ENCODE measurements around the gene VPS8.

VPS8 gene

DNA sequence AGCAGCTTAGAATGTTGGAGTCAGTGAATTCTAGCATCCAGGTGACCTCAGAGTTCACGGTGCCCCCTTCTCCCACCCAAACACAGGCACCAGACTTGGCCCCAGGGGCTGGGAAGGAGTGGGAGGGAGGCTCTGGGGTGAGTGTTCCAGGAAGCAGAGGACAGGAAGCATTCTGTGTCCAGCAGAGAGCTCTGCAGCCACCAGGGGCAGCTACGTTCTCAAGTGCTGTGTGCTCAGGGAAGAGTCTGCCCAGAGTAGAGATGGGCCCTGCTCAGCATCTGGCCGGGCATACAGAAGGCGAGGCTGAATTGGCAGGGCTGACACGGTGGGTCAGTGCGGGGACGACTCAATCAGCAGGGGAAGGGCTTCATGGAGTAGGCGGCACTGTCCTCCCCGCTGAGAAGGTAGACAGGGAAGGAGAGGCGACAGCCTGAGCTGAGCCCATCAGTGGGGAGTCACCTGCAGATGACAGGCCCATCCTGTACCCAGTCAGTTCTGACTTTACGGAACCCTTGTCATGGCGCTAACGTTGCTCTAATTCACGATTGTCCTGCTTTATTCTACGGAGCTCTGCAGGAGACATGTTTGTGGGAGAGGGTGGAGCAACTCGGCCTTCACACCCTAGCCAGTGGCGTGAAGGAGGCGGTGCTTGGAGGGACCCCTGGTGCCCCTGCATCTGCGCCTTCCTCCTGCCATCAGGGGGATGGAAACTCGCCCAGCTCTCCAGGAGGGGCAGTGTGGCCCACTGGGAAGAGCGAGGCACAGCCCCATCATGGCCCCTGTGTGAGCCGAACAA, 258.7 kb downstream of the VPS8 start:
- no peak overlapping the region for H3K4me3 ChIP-seq
- H3K27ac ChIP-seq, result no peak overlapping the region

DNA sequence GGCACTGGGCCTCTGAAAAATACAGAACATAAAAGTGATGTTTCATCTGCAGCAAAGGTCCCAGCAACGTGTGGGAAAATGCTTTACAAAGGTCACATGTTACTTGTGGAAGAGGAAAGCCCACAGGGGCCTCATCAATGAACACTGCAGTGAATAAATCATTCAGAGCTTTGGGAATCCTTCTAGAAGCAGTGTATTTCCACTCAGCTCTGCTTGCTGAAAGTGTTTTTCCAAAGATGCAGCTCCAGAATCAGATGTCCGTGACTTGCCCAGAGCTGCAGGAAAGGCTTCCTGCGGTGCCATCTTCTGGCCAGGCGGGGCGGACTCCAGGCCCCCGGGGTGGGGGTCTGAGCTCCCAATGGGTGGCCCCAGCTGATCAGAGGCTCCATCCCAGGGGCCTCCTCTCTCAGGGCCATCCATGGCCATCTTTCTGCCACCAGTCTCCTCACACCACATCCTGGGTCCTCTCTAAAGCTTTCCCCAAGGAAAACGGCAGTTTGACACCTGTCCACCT, 259.4 kb downstream of the VPS8 start:
- no peak overlapping the region for H3K4me3 ChIP-seq

GRCh38 chr3:185075547-185075946, 263.6 kb downstream of the VPS8 start:
- Histone ChIP-seq H3K4me3 (no peak overlapping the region), H3K27ac (no peak overlapping the region)

More for the DNA sequence above, 259.4 kb downstream of the VPS8 start:
- H3K27ac ChIP-seq, result no peak overlapping the region

- H3K4me3 ChIP-seq, result no peak overlapping the region
- no peak overlapping the region for H3K27ac ChIP-seq
Observed at GRCh38 chr3:185076219-185076618, 264.3 kb downstream of the VPS8 start.

- H3K4me3 ChIP-seq, result no peak overlapping the region
- H3K27ac ChIP-seq, result no peak overlapping the region
Observed at GRCh38 chr3:185079625-185080024, 267.7 kb downstream of the VPS8 start.

- Histone ChIP-seq H3K4me3 (no peak overlapping the region), H3K27ac (no peak overlapping the region)
Observed at GRCh38 chr3:185081521-185081920, 269.6 kb downstream of the VPS8 start.

- Histone ChIP-seq H3K27ac (no peak overlapping the region), H3K4me3 (no peak overlapping the region)
Observed at GRCh38 chr3:185082149-185082548, 270.2 kb downstream of the VPS8 start.

DNA sequence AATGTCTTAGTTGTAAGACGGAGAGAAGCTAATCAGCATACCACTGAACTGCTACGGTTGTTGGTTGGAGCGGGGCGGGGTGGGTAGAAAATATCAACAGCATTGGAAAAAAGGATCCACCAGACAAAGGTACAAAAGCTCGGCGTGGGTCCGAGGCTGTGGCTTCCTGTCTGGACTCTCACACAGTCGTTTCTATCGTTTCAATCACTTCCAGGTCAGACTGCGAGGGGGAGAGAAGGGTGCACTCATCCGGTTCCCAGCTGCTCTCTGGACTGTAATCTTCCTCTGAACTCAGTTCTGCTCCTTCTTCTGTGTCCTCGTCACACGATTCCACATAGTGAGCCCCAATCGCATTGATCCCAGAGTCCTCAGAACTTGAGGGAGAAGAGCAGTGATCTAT, 270.9 kb downstream of the VPS8 start:
- no peak overlapping the region for H3K4me3 ChIP-seq
- no peak overlapping the region for H3K27ac ChIP-seq

DNA sequence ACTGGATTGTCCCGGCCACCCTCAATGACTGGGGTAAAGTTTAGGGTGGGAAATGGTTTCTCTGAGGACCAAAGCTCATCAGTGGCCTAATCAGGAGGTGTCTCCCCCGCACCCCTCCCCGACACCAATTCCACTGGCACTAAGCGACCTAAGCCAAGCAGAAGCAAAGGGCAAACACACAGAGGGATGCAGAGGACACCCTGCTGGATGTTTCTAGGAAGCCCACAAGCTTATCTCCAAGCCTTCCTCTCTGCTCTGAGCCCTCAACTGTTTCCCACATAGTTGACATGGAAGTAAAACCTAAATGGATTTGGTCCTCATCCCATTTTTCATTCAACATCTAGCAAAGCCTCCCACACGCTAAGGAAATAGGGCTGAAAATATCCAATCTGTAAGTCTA, 272.4 kb downstream of the VPS8 start:
- Histone ChIP-seq H3K4me3 (no peak overlapping the region), H3K27ac (no peak overlapping the region)

DNA sequence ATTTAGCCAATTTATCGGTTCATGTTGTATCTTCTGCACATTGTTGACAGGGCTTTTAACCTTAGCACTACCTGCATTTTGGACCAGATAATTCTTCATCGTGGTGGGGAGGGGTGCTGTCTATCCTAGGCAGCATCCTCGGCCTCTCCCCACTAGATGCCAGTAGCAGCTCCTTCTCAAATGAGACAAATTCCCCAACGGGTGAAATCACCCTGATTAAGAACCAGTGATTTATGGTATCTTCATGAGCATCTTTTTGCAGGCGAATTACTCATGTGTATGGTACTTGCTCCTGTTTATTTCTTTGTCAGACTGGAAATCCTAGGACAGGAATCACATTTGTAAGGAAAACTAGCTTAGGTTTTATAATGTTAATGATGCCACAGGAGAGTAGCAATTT, 272.9 kb downstream of the VPS8 start:
- H3K27ac ChIP-seq, result no peak overlapping the region
- no peak overlapping the region for H3K4me3 ChIP-seq

GRCh38 chr3:185087419-185087818, 275.5 kb downstream of the VPS8 start:
- Histone ChIP-seq H3K27ac (no peak overlapping the region), H3K4me3 (no peak overlapping the region)

DNA sequence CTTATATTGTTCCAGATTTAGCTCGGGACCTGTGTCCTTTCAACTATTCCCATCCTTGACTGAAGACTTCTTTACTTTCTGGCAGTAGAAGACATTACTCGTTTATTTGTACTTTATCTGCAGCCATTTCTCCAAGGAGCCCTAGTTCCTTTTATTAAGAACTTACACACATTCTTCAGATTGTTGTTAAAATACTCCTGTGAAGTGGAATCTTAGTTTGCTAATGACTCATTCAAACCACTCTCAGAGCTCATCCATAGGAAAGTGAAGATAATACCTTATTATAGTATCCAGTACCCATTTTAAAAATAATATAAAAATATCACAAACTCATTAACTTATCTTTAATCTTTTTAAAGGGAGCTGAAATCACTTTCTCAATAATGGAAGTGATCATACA, 277.4 kb downstream of the VPS8 start:
- Histone ChIP-seq H3K27ac (no peak overlapping the region), H3K4me3 (no peak overlapping the region)

DNA sequence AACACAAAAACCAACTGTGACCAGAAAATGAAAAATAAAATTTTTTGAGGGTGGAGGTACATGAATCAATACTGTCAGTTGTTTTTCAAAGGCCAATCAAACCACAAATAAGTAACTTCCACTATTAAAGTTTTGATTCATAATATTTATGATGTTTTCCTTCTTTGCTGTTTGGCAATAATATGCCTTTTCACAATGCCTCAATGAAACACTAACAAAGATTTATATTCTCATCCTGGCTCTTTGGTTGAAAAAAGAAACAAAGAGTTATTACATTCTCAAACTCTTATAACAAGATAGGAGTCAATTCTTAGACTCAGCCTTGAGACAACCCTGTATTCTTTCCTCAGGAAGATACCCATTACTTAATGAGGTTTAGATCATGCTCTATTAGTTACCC, 277.8 kb downstream of the VPS8 start:
- H3K4me3 ChIP-seq, result no peak overlapping the region
- no peak overlapping the region for H3K27ac ChIP-seq

GRCh38 chr3:185090811-185091210, 278.8 kb downstream of the VPS8 start:
- no peak overlapping the region for H3K27ac ChIP-seq

GRCh38 chr3:185093116-185093515, 281.1 kb downstream of the VPS8 start:
- Histone ChIP-seq H3K4me3 (no peak overlapping the region), H3K27ac (no peak overlapping the region)

More at GRCh38 chr3:185090811-185091210, 278.8 kb downstream of the VPS8 start:
- H3K4me3 ChIP-seq, result no peak overlapping the region

DNA sequence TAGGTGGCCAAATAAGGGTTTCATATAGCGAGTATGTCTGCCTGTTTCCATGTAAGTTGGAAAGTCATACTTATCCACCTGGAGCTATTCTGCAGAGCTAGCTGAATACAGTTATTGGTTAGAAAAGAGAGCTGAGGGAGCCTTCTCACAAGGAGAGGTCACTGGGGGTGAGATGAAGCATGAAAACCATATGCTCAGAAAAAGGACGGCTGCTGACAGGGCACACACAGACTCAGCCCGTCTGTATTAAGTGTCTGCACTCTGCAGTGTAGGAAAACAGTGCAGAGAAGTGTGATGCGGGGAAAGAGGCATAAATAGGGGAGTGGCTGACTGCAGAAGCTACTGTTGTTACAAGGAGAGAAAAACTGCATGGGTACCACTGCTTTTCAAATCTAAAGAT, 282.7 kb downstream of the VPS8 start:
- no peak overlapping the region for H3K4me3 ChIP-seq

More for the DNA sequence above, 282.7 kb downstream of the VPS8 start:
- H3K27ac ChIP-seq, result no peak overlapping the region

Measured in skin epidermis (tissue), 12 donors.